Hair follicular keratinocyte (primary cell): ENCODE measurements around the gene OR4B1. TPM values are rescaled to one million over a fixed set of nuclear protein-coding genes. Genes with fewer than 3 reads are reported as not detected.

Experiments
- total RNA-seq: library from RNA; depleted of rRNA; stranded (reverse); fragments of >200 nt; gene quantifications from 2 replicates; pipeline ENCODE4 v1.2.3, GENCODE V29; 2015

The OR4B1 gene
- total RNA-seq: not detected in 2 replicates

GRCh38 chr11:48216510-48216909 is at the start of gene OR4B1:
TSS of gene OR4B1 (plus strand) at chr11:48216810. CDS start at chr11:48216810, 0 bp downstream.

DNA sequence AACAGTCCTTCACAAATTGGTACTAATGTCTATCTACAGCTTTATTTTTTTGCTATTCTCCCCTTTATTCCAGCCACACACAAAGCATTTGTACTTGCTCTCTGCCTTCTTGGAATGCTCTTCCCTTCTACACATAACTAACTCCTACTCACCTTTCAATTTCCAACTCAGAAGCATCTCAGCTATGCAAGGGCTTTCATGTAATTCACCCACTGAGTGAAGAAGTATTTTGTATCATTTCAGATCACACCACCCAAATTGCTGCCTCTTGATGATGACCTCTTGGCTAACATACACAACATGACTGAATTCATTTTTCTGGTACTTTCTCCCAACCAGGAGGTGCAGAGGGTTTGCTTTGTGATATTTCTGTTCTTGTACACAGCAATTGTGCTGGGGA is 28.2 kb downstream of the OR4B1 start, which contains the start of gene OR4X2:
TSS of gene OR4X2 (plus strand) at position 301 of the 400 bp plus-strand sequence. CDS start at position 301, 0 bp downstream.

DNA sequence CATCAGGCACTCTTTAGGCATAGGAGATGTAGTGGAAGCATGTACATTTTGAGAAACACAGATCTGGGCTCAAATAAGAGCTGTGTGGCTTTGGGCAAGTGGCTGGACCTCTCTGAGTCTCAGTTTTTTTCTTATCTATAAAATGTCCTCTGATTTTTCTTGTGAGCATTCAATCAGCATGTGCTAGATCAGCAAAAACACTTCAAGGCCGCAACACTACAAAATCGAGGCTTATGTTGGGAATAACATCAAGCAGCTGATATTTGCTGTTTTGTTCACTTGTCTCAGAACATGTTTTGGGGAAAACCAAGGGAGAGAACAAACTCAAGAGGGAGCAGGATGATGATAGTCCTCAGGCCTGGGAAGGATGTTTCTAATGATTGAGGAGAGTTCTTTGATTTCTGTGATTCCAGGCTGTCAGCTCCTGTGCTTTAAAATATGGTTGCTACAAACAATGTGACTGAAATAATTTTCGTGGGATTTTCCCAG is 46.9 kb downstream of the OR4B1 start, which contains the start of gene OR4X1:
TSS of gene OR4X1 (plus strand) at position 439 of the 489 bp plus-strand sequence. CDS start at position 439, 0 bp downstream.

Other genes starting within 250 kb of the OR4B1 start
- 0.94 and 4.9 TPM in 2 replicates for gene PTPRJ, start 236.3 kb upstream of the OR4B1 start, total RNA-seq
- not detected in 2 replicates for gene OR4X2, start 28.3 kb downstream of the OR4B1 start, total RNA-seq
- not detected in 2 replicates for gene OR4X1, start 47.1 kb downstream of the OR4B1 start, total RNA-seq
- gene OR4S1, start 89.4 kb downstream of the OR4B1 start, total RNA-seq: not detected in 2 replicates
- gene OR4C3, start 108.1 kb downstream of the OR4B1 start, total RNA-seq: not detected in 2 replicates
- not detected in 2 replicates for gene OR4C5, start 149.7 kb downstream of the OR4B1 start, total RNA-seq